ENCODE data around the gene DYNLT2B.
"Not testable (repeated sequence)": the region's sequence is repeated elsewhere in the genome, so short reads cannot be mapped to it uniquely, and the experiment has no call there.

Gene DYNLT2B

GRCh38 chr3:196323691-196324090, 5.7 kb upstream of the DYNLT2B start:
- no peak for DNase-seq

GRCh38 chr3:196323016-196323415, 5.0 kb upstream of the DYNLT2B start:
- DNase-seq: no peak

GRCh38 chr3:196321162-196321561, 3.1 kb upstream of the DYNLT2B start:
- DNase-seq: peak in 1 of 2 donors; percentile 24

GRCh38 chr3:196320137-196320536, 2.1 kb upstream of the DYNLT2B start:
- no peak for DNase-seq

GRCh38 chr3:196316799-196317686, 997 bp downstream of the DYNLT2B start:
- DNase-seq: peak in 1 of 2 donors; percentile 16

- DNase-seq: no peak
These were observed 2.2 kb downstream of the DYNLT2B start for GRCh38 chr3:196315821-196316220.

GRCh38 chr3:196314597-196314996, 3.4 kb downstream of the DYNLT2B start:
- no peak for DNase-seq

- DNase-seq: not testable (repeated sequence)
These were observed 4.0 kb downstream of the DYNLT2B start for GRCh38 chr3:196314086-196314485.

GRCh38 chr3:196302960-196303359, 15.1 kb downstream of the DYNLT2B start:
- DNase-seq: not testable (repeated sequence)

- DNase-seq: not testable (repeated sequence)
These were observed 15.5 kb downstream of the DYNLT2B start for GRCh38 chr3:196302551-196302950.

GRCh38 chr3:196298521-196298920, 19.5 kb downstream of the DYNLT2B start:
- DNase-seq: no peak

- no peak for DNase-seq
These were observed 25.6 kb downstream of the DYNLT2B start for GRCh38 chr3:196292286-196292923.

GRCh38 chr3:196288141-196288460, 29.9 kb downstream of the DYNLT2B start:
- DNase-seq: no peak

- DNase-seq: peak; percentile 81 to 84
These were observed 30.4 kb downstream of the DYNLT2B start, which contains the start of gene PCYT1A for GRCh38 chr3:196287440-196288140. PCYT1A (minus strand) TSS chr3:196287726; CDS start chr3:196270531, 17,195 bp downstream.

GRCh38 chr3:196287090-196287439, 31.0 kb downstream of the DYNLT2B start:
- no peak for DNase-seq

GRCh38 chr3:196284396-196284795, 33.6 kb downstream of the DYNLT2B start:
- no peak for DNase-seq

- no peak for DNase-seq
These were observed 36.1 kb downstream of the DYNLT2B start for GRCh38 chr3:196281962-196282361.

GRCh38 chr3:196280689-196281440, 37.2 kb downstream of the DYNLT2B start:
- DNase-seq: no peak

GRCh38 chr3:196275126-196275525, 42.9 kb downstream of the DYNLT2B start:
- DNase-seq: no peak

- peak; percentile 77 to 93 for DNase-seq
These were observed 43.5 kb downstream of the DYNLT2B start for GRCh38 chr3:196274585-196274984.

GRCh38 chr3:196273655-196274054, 44.4 kb downstream of the DYNLT2B start:
- DNase-seq: peak in 1 of 2 donors; percentile 44

GRCh38 chr3:196272826-196273225, 45.2 kb downstream of the DYNLT2B start:
- no peak for DNase-seq

- no peak for DNase-seq
These were observed 47.5 kb downstream of the DYNLT2B start for GRCh38 chr3:196270499-196270898.

All from CD4-positive, alpha-beta T cell treated with Interferon alpha-2 for 1 hour (primary cell).